HuH-7.5 (cell line): Measurements from ENCODE around the gene MYL1.

Experiments used
- DNase-seq: peaks from one replicate; pipeline ENCODE4 v3.0.0; 2011; ENCODE audit warnings: low spot score

Gene MYL1

DNA sequence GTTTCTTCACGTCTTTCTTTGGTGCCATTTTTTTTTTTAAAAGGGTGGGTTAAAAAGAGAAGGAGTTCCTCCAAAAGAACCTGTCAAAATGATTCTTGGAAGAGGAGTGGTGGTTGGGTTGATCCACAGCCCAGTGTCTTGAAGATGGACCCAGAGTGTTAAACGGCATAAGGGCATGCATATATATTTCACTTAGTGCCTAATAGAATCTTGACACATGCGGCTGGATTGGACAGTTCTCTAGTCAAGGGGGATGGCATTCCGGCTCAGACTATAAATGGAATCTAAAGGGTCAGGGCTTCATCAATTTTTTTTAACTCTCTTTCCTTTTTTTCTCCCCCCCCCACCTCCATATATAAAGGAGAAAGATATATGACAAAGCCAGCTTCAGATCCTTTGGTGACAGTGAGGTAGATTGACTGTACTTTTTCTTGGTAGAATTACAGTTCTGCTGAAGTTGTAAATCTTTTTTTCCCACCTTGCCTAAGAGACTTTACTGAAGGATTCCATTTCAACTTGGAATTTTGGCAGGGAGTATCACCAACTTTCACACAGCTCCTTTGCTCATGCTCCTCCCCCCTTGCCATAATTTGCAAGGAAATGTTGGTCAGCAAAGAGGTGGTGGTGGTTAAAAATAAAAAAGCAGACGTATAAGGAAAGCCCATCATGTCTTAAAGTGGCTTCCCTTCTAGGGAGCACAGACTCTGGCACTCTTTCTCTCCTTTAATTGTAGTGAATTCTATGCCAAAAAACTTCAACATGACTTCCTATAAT, at the start of gene MYL1:
TSS of gene MYL1 (minus strand) at position 160 of the 774 bp plus-strand sequence. CDS start at position 28, 132 bp downstream.
- DNase-seq, result no peak

DNA sequence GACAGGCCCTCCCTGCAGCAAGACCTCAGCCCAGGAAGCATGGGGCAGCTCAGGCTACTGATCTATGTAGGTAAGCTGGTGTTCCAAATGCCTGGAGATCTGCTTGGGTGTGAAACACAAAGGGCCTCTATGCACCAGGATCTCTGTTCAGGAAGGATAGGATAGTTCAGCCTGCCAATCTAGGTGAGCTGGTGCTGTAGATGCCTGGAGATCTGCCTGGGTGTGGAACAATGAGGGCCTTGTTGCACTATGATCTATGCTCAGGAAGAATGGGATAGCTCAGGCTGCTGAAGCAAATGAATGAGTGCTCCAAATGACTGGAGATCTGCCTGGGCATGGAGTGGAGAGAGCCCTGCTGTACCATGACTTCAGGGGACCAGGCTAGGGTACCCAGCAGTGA, 48.9 kb upstream of the MYL1 start:
- DNase-seq, result no peak

DNA sequence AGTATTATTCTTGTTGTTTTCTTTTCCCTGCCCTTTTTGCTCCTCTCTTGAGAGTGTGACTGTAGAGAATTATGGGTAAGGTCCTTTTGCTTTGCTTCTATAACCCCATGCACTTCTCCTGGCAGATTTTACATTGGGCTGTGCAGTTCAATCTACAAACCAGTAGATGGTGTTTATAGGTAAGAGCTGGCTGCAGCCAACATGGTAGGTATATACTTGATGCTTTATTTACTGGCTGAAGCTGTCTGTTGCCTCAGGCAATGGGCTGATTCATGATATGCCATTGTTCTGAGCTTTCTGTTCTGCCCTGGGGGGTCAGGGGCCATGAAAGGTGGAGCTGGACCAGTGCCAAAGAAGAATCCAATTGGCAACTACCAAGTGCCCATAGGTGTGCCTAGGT, 48.3 kb upstream of the MYL1 start:
- no peak for DNase-seq

DNA sequence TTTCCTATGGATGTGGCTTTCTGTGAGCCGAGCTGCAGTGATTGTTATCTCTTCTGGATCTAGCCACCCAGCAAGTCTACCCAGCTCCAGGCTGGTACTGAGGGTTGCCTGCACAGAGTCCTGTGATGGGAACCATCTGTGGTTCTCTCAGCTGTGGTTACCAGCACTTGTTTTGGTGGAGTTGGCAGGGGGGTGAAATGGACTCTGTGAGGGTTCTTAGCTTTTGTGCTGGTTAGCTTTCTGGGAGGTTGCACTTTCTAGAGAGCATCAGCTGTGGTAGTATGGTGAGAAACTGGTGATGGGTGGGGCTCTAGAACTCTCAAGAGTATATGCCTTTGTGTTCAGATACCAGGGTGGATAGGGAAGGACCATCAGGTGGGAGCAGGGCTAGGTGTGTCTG, 45.4 kb upstream of the MYL1 start:
- no peak for DNase-seq

DNA sequence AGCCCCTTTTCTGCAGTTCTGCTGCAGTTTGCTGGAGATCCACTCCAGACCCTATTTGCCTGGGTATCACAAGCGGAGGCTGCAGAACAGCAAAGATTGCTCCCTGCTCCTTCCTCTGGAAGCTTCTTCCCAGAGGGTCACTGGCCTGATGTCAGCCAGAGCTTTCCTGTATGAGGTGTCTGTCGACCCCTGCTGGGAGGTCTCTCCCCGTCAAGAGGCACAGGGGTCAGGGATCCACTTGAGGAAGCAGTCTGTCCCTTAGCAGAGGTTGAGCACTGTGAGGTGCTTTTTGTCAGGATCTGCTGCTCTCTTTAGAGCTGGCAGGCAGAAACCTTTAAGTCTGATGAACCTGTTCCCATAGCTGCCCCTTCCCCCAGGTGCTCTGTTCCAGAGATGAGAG, 42.0 kb upstream of the MYL1 start:
- DNase-seq, result no peak

DNA sequence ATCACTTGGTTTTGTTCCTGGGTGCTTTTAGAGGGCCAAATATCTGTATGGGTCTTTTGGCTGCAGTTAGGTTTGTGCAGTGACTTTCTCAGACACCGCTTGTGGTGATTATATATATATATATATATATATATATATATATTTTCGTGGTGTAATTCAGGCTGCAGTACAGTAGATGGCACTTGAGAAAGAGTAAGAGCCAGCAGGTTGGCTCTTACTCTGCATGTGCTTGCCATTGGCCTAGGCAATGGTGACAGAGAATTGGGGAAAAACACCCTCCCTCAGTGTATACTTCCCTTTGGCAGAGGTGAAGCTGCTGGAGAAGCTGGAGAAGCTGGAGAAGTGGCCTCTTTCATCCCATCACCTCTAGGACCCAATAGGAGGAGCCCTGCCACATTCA, 22.2 kb upstream of the MYL1 start:
- DNase-seq, result no peak

DNA sequence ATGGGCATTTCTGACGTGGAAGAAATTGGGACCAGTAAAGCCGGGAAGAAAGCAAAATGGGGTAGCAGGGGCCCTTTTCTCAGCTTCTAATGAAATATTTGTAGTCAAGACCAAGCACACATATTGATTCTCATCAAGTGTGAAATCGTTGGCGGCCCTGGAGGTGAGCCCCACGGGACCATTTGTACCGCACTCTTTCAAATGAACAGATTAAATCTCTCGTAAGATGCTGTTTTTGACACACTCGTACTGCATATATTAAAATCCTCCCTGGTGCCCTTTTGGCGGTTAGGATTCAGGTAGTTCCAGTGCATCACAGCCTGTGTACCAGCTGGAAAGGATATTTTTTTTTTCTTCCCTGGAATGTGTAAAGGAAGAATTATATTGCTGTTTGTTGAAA, 9.9 kb upstream of the MYL1 start:
- no peak for DNase-seq

DNA sequence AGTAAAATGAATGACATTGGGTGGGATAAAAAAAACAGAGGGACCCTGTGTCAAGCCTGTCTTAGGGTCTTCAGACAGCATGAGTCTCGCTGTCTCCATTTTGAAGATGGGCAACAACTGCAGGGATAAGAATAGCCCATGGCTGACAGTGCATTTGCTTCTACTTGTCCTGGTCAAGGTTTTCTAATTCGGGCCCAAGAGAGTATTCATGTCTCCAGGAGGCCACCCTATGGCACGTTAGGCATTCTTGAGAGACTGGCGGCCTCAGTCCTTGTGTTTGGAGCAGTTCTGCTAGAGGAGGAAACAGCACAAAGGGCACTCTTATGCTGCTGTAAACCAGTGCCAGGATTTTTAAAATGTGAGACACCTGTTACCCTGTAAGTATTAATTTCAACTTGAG, 9.5 kb upstream of the MYL1 start:
- DNase-seq, result no peak

DNA sequence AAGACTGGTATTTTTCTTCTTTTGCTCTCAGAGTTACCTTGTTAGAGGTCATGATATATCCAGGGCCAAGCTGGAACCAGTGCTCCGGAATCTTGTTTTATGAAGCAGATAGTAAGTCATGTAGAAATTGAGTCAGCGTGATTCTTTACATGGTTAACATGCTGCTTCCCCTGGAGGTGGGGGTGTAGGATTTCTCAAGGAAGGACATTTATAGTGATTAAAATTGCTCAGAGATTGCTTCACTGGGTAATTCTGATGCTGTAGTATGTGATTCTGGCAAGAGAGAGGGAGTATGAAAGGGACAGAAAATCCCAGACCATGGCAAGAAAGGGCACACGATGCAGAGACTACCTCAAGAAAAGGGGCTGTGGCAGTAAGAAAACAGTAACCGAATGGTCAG, 8.0 kb upstream of the MYL1 start:
- DNase-seq, result no peak

DNA sequence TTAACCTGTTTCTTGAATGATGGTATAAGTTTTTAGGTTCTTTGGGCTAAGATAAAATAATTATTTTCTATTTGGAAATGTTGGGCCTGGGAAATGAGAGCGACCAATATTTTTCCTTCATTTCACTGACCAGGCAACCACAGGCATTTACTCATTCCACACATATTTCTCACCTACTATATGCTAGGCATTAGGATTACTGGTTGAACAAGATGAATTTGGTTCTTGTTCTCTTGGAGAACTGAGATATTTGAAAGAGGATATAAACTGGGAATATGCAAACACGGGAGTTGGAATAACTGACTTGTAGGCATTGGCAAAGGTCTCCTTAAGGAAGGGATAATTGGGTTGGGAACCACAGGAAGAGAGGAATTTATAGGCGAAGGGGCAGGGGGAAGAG, 3.9 kb upstream of the MYL1 start:
- no peak for DNase-seq

DNA sequence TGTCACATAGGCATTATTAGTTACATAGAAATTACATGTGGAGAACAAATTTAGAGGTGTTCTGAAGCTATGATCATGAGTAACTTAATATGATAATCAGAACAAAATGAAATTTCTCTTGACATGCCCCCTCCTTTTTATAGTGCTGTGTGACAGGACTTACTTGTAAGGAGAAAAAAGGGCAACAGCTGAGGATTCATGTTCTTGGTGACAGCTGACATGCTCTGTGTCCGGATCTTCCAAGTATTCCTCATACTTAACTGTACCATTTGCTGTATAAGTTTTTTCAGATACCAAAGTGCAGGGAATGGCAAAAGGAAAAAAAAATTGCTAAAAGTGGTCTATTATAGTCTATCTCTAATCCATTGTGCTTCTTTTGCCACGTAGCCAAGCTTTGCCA, 3.5 kb upstream of the MYL1 start:
- DNase-seq, result no peak

DNA sequence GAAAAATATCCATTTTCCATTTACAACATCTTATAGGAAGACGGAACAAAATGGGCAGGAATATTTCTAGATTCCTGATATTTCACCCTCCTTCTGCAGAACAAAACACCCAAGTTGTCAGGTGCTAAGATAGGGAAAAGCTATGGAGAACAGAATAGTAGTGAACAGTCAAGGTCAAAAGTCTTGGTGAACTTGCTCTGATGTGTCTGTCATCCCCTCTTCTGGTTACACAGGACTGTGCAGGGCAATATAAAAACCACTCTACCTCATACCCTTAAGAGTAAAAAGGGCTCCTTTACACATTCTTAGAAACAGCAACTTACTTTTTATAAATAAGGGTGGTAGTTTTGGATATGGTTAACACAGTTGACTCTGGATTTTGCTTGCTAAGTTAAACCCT, 4.4 kb downstream of the MYL1 start:
- no peak for DNase-seq

DNA sequence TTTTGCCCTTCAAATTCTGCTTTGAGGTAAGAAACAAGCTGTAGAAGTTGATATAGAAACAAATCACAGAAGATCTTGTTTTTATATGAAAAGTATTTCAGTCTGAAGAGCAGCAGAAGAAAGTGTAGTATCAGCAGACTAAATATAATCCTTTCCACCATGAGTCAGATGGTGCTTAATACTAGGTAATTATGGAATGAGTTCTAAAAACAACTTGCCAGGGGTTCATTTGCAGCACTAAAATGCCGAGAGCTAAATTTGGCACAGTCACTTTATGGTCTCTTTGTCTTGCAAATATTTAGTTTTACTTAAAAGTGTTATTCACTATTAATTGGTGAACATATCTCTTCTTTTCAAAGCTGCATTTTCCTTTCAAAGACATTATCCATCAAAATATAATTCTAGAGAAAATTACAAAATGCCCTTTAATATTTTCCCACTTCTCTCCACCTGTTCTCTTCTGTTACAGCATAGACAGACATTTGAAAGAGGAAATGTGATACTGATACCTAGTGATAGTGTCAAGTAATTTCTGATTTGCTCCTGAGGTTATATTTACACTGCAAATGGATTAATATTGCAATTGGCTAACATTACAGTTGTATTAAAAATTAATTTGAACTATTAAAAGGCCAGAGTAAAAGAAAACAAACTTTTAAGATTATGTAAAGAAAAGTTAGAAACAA, 5.3 kb downstream of the MYL1 start:
- no peak for DNase-seq

DNA sequence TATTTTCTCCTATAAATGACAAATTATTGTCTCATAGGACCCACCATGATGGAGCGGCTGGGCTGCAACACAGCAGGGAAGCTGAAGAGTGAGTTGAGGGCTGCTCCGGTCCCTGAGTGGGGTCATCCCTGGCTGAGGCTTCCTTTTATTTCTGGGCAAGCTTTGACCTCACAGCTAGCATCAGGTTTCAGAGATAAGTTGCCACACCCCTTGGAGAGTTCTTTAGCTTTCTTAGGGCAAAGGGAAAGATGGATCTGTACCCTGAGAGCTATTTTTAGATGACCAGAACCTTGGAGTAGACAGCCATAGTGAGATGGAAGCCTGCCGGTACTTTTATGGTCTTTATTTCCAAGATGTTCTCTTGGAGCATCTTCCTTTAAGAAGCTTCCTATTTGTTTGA, 11.5 kb downstream of the MYL1 start:
- no peak for DNase-seq

DNA sequence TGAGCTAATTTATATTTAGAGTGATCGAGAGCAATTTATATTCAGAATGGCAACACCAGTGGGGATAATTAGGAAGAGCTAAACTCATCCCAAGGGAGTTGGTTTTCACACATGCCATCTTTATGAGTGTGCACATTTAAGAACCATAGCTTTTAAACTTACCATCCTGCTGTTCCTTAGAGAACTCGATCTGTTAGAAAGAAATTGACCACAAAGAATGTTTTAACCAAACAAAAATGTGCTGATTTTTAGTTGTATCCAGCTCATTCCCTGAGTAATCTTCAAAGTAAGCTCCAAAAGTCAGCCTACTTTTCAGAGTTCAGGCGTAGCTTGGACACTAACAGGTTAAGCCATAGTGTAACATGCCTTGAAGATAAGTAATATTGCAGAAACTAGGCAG, 12.6 kb downstream of the MYL1 start:
- DNase-seq, result no peak

DNA sequence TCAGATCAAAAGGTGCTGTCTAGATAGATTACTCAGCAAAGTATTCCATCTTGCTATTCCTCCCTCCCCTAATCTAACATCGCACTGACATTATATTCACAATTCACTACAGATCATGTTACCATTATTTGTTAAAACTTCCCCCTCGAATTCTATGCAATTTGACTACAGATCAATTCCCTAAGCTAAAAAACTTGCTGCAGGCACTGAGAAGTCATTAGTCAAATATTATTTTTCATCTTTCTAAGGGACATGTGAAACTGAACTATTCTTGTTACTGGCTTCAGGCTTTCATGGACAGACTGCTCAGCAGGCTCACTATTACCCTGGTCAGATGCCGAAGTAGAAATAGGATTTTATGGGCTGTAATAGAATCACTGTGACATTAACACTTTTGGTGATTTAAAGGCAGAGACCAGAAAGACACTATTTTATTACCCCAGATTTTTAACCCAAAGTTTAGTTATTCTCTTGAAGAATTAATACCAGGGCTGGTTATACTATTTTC, 15.1 kb downstream of the MYL1 start:
- no peak for DNase-seq

DNA sequence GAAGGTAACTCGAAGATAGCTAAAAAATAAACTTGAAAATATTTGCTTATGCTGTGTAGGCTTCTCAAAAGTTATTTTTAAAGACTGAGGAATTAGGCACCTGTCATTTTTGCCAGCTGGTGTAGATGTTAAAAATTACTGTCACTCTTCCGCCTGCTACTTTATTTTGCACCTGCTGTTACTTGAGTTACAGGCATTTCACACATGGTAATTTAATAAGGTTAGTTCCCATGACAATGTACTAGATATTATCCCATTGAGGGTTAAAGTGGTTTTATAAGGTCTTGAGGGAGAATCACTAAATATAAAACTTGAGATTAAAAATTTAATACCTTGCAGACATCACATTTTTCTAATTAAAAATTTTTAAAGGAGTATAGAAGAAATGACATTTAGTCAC, 26.6 kb downstream of the MYL1 start:
- no peak for DNase-seq

DNA sequence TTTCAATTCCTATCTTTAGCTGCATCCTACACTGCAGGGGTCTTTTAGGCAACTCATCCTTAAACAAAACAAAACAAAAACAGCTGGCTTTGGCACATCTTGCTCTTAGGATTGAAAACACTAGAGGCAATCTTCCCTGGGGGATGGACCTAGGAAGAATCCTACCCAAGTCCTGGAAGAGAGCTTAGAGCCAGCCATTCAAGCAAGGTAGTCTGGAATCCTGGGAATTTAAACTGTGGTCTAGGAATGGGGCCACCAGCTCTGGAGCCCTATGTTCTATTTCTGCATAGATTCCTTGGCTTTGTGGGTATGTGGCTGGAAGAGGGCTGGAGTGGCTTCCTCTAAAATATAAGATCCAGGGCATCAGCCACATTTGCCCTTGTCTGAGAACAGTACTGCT, 27.7 kb downstream of the MYL1 start:
- DNase-seq, result no peak

DNA sequence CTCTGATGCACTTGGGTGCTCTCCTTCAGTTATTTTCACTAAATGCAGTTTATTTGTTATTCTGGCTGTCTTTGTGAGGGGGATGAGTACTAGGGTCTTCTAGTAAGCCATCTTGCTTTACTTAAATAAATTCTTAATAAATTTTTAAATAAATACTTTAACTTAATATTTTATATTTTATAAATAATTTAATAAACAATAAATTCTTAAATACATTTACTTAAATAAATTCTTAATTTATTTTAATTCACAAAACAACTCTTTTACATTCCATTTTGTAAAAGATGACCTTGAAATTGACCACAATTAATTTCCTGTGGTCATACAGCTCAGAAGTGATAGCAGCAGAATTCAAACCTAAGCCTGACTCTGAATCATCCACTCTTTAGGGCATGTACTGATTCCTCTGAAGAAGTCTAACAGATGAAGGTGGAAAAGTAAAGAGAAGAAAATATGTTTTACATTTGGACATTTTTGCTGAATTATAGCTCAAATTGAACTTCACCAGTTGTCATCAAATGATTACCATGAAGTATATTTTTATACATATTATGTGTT, 28.8 kb downstream of the MYL1 start:
- no peak for DNase-seq

DNA sequence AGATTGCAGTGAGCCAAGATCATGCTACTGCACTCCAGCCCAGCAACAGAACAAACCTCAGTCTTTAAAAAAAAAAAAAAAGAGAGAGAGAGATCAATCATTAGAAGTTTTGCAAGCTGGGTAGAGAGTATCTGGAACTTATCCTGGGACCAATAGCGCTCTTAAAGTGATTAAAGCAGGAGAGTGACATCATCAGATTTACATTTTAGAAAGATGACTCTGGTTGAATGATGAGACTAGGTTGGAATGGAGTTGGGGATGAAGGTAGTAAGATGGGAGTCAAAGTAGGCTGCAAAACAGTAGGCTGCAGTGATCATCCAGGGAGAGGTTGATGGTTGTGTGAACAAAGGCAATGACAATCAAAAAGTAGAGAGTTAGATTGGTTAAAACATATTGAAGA, 37.8 kb downstream of the MYL1 start:
- no peak for DNase-seq

DNA sequence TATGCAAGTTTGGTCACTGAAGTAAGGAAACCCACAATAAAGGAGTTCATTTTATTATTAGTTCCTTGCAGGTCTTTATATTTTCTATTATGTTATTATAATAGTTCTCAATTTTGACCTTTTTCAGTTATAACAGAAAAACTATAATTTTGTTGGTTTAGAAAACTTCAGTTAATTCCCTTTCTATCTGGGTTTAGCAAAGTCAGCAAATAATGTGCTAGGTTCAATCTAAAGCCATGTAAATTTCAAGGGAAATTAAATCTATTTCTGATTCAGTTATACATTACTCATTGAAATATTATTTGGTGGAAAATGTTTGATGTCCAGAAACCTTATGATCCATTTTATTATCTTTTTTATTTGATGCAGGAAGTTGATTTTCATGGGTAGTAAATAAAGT, 43.7 kb downstream of the MYL1 start:
- DNase-seq, result no peak

DNA sequence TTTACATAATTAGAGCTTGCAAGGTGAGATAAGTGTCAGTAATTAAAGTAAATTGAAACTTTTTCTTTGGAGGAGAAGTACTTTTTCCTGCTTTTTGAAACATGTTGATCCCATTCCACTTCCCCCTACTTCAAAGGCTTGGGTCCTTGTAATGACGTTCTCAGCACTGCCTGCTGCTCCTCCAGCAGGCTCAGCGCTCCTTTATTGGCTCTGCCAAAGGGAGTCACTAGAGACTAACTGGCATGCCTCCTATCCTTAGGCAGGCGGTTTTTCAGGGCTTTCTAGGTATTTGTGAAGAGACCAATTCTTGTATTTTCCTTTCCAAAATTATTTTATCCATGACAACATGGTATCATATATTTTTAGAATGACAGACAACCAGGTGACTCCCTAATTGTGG, 45.8 kb downstream of the MYL1 start:
- DNase-seq, result no peak

DNA sequence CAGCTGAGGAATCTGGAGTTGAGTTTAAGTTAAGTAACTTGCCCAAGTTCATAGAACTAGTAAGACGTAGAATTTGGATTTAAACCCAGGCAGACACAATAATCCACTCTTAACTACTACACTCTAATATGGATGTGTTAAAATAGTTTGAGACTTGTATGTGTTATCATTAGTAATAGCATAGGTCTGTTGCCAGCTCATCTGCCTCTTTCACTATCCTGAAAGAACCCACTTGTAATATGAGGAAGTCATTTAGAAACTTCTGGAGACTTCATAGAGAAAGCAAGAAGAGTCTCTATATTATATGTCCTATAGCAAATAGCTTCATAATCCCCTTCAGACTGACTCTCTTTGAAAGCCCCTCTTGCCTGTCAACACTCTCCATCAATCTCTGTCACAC, 46.7 kb downstream of the MYL1 start:
- no peak for DNase-seq

DNA sequence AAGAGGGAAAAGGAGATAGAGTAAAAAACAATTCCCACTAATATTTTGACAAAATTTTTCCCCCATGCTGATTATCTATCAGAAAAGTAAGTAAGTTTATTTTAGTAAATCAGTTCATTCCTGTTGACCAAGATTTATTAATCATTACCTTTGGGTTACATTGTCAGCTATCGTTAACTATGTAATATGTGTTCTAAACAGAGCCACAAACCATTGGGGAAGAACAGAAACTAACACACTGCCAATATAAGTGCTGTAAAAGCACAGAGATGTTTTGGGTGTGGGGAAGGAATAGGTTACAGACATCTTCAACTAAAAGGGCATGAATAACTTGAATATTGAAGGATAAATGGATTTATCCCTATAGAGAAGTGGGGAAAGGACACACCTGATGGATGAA, 47.3 kb downstream of the MYL1 start:
- DNase-seq, result no peak
